ENCODE results near the gene SLC16A4.
A peak's percentile ranks its signal among the peaks of the same experiment; 100 is the strongest.
"Not testable (repeated sequence)": the region's sequence is repeated elsewhere in the genome, so short reads cannot be mapped to it uniquely, and the experiment has no call there.

SLC16A4 gene

GRCh38 chr1:110411173-110411735 is 20.4 kb upstream of the SLC16A4 start:
- Histone ChIP-seq H3K27ac (ENCODE audit: insufficient read depth in 1 of 2, low read depth in 1 of 2, low read length in 2 of 2, poor library complexity in 1 of 2, severe bottlenecking in 2 of 2) (no peak overlapping the region), H3K36me3 (ENCODE audit: control insufficient read depth in 4 of 4, insufficient read depth in 4 of 4, low read length in 3 of 4) (peaks cover 0 to 4% (median 0%) of the 10 kb centered on the region in 4 experiments), H3K9me3 (ENCODE audit: control extremely low read depth in 1 of 5, control insufficient read depth in 4 of 5, insufficient read depth in 2 of 5, low read depth in 1 of 5, low read length in 4 of 5) (no peaks in the 10 kb centered on the region), H3K4me1 (ENCODE audit: control extremely low read depth in 1 of 4, control insufficient read depth in 4 of 4, insufficient read depth in 4 of 4, low read length in 3 of 4) (peaks cover 8 to 23% (median 14%) of the 10 kb centered on the region in 4 experiments), H3K4me3 (ENCODE audit: control insufficient read depth in 1 of 7, extremely low read depth in 1 of 7, insufficient read depth in 4 of 7, low read depth in 2 of 7, low read length in 6 of 7) (no peak overlapping the region), H3K27me3 (replicated peaks in 2 of 5; ENCODE audit: control insufficient read depth in 4 of 5, insufficient read depth in 5 of 5, low read length in 4 of 5) (no peaks in the 10 kb centered on the region)
- ChIA-PET CTCF (interaction anchor here (0.8 to 19.7 kb wide), 24 partner anchors 9 to 381 kb away, joined by 3 to 494 read pairs (median 7); partner anchors contain the start of gene PROK1), POLR2A (interaction anchor here (1.0 to 1.1 kb wide), 2 partner anchors 48 to 85 kb away, joined by 3 to 4 read pairs; no protein-coding TSS in a partner anchor)
- no peak for DNase-seq
- WGBS (ENCODE audit: insufficient coverage): 79% methylated on average over 6 of the region's 7 CpGs

- Histone ChIP-seq H3K27ac (ENCODE audit: insufficient read depth in 1 of 2, low read depth in 1 of 2, low read length in 2 of 2, poor library complexity in 1 of 2, severe bottlenecking in 2 of 2) (no peak overlapping the region), H3K36me3 (ENCODE audit: control insufficient read depth in 4 of 4, insufficient read depth in 4 of 4, low read length in 3 of 4) (peaks cover 0 to 11% (median 6%) of the 10 kb centered on the region in 4 experiments), H3K4me3 (ENCODE audit: control insufficient read depth in 1 of 7, extremely low read depth in 1 of 7, insufficient read depth in 4 of 7, low read depth in 2 of 7, low read length in 6 of 7) (no peak overlapping the region), H3K4me1 (ENCODE audit: control extremely low read depth in 1 of 4, control insufficient read depth in 4 of 4, insufficient read depth in 4 of 4, low read length in 3 of 4) (peaks cover 12 to 28% (median 16%) of the 10 kb centered on the region in 4 experiments), H3K27me3 (replicated peaks in 2 of 5; ENCODE audit: control insufficient read depth in 4 of 5, insufficient read depth in 5 of 5, low read length in 4 of 5) (no peaks in the 10 kb centered on the region), H3K9me3 (ENCODE audit: control extremely low read depth in 1 of 5, control insufficient read depth in 4 of 5, insufficient read depth in 2 of 5, low read depth in 1 of 5, low read length in 4 of 5) (no peaks in the 10 kb centered on the region)
- DNase-seq: no peak
- ChIA-PET CTCF (interaction anchor here (0.7 to 19.7 kb wide), 12 partner anchors 9 to 218 kb away, joined by 3 to 494 read pairs (median 4); partner anchors contain the start of genes PROK1 and RBM15), POLR2A (no interaction called here)
- WGBS (ENCODE audit: insufficient coverage): 91% methylated on average over 6 of the region's 6 CpGs
Observed at GRCh38 chr1:110409316-110409715, 18.5 kb upstream of the SLC16A4 start.

- peaks cover 12 to 28% (median 16%) of the 10 kb centered on the region in 4 experiments for H3K4me1 ChIP-seq (ENCODE audit: control extremely low read depth in 1 of 4, control insufficient read depth in 4 of 4, insufficient read depth in 4 of 4, low read length in 3 of 4)
- H3K9me3 ChIP-seq (ENCODE audit: control extremely low read depth in 1 of 5, control insufficient read depth in 4 of 5, insufficient read depth in 2 of 5, low read depth in 1 of 5, low read length in 4 of 5): no peaks in the 10 kb centered on the region
- H3K4me3 ChIP-seq (ENCODE audit: control insufficient read depth in 1 of 7, extremely low read depth in 1 of 7, insufficient read depth in 4 of 7, low read depth in 2 of 7, low read length in 6 of 7): peak overlapping the region in 6 of 7 experiments; percentile 89 to 98 (median 94)
- H3K27me3 ChIP-seq (replicated peaks in 2 of 5; ENCODE audit: control insufficient read depth in 4 of 5, insufficient read depth in 5 of 5, low read length in 4 of 5): no peaks in the 10 kb centered on the region
- no peak for DNase-seq
- H3K27ac ChIP-seq (ENCODE audit: insufficient read depth in 1 of 2, low read depth in 1 of 2, low read length in 2 of 2, poor library complexity in 1 of 2, severe bottlenecking in 2 of 2): peak overlapping the region in 1 of 2 experiments; percentile 94
- WGBS (ENCODE audit: insufficient coverage): 82% methylated on average over 2 of the region's 8 CpGs
- POLR2A ChIA-PET: no interaction called here
- H3K36me3 ChIP-seq (ENCODE audit: control insufficient read depth in 4 of 4, insufficient read depth in 4 of 4, low read length in 3 of 4): peaks cover under 1 to 20% (median 11%) of the 10 kb centered on the region in 4 experiments
- CTCF ChIA-PET: interaction anchor here (0.8 to 19.7 kb wide), 13 partner anchors 15 to 217 kb away, joined by 3 to 494 read pairs (median 5); partner anchors contain the start of genes PROK1 and RBM15
Observed at GRCh38 chr1:110408488-110408887, 17.7 kb upstream of the SLC16A4 start.

GRCh38 chr1:110407260-110408210 is 16.7 kb upstream of the SLC16A4 start, which contains the start of gene LAMTOR5:
Gene LAMTOR5 (minus strand): TSS chr1:110407694. CDS start chr1:110407620, 74 bp downstream.
- Histone ChIP-seq H3K4me1 (ENCODE audit: control extremely low read depth in 1 of 4, control insufficient read depth in 4 of 4, insufficient read depth in 4 of 4, low read length in 3 of 4) (peaks cover 12 to 22% (median 14%) of the 10 kb centered on the region in 4 experiments), H3K36me3 (ENCODE audit: control insufficient read depth in 4 of 4, insufficient read depth in 4 of 4, low read length in 3 of 4) (peaks cover 8 to 29% (median 17%) of the 10 kb centered on the region in 4 experiments), H3K4me3 (ENCODE audit: control insufficient read depth in 1 of 7, extremely low read depth in 1 of 7, insufficient read depth in 4 of 7, low read depth in 2 of 7, low read length in 6 of 7) (peak within 1 kb of the TSS; percentile 84 to 98 (median 93)), H3K27ac (ENCODE audit: insufficient read depth in 1 of 2, low read depth in 1 of 2, low read length in 2 of 2, poor library complexity in 1 of 2, severe bottlenecking in 2 of 2) (peak within 1 kb of the TSS; percentile 89 to 94), H3K27me3 (replicated peaks in 2 of 5; ENCODE audit: control insufficient read depth in 4 of 5, insufficient read depth in 5 of 5, low read length in 4 of 5) (no peaks in the 10 kb centered on the region), H3K9me3 (ENCODE audit: control extremely low read depth in 1 of 5, control insufficient read depth in 4 of 5, insufficient read depth in 2 of 5, low read depth in 1 of 5, low read length in 4 of 5) (no peaks in the 10 kb centered on the region)
- CTCF ChIA-PET: interaction anchor here (0.8 to 19.7 kb wide), 9 partner anchors 27 to 204 kb away, joined by 3 to 494 read pairs (median 12); partner anchors contain the start of genes PROK1 and RBM15
- DNase-seq: peak; percentile 95 to 97 (median 97)
- POLR2A ChIA-PET: no interaction called here
- WGBS (ENCODE audit: insufficient coverage): under 1% methylated on average over 72 of the region's 76 CpGs

GRCh38 chr1:110406407-110406806 is 15.6 kb upstream of the SLC16A4 start:
- Histone ChIP-seq H3K36me3 (ENCODE audit: control insufficient read depth in 4 of 4, insufficient read depth in 4 of 4, low read length in 3 of 4) (peaks cover 14 to 39% (median 27%) of the 10 kb centered on the region in 4 experiments), H3K4me1 (ENCODE audit: control extremely low read depth in 1 of 4, control insufficient read depth in 4 of 4, insufficient read depth in 4 of 4, low read length in 3 of 4) (peaks cover 12 to 22% (median 14%) of the 10 kb centered on the region in 4 experiments), H3K27ac (ENCODE audit: insufficient read depth in 1 of 2, low read depth in 1 of 2, low read length in 2 of 2, poor library complexity in 1 of 2, severe bottlenecking in 2 of 2) (peak overlapping the region; percentile 89 to 94), H3K4me3 (ENCODE audit: control insufficient read depth in 1 of 7, extremely low read depth in 1 of 7, insufficient read depth in 4 of 7, low read depth in 2 of 7, low read length in 6 of 7) (peak overlapping the region in 6 of 7 experiments; percentile 89 to 98 (median 94))
- DNase-seq; POLR2A ChIA-PET; H3K27me3 ChIP-seq (replicated peaks in 2 of 5; ENCODE audit: control insufficient read depth in 4 of 5, insufficient read depth in 5 of 5, low read length in 4 of 5); H3K9me3 ChIP-seq (ENCODE audit: control extremely low read depth in 1 of 5, control insufficient read depth in 4 of 5, insufficient read depth in 2 of 5, low read depth in 1 of 5, low read length in 4 of 5): not testable (repeated sequence)
- 80% methylated on average over 1 of the region's 15 CpGs for WGBS (ENCODE audit: insufficient coverage)
- CTCF ChIA-PET: interaction anchor here (2.5 kb wide), 1 partner anchor 28 kb away, joined by 8 read pairs; no protein-coding TSS in a partner anchor

GRCh38 chr1:110404401-110404800 is 13.6 kb upstream of the SLC16A4 start:
- 91% methylated on average over 3 of the region's 4 CpGs for WGBS (ENCODE audit: insufficient coverage)
- ChIA-PET POLR2A (interaction anchor here (1.4 kb wide), 1 partner anchor 66 kb away, joined by 4 read pairs; no protein-coding TSS in a partner anchor), CTCF (interaction anchor here (1.0 to 2.7 kb wide), 2 partner anchors 21 to 56 kb away, joined by 3 to 8 read pairs; no protein-coding TSS in a partner anchor)
- H3K9me3 ChIP-seq (ENCODE audit: control extremely low read depth in 1 of 5, control insufficient read depth in 4 of 5, insufficient read depth in 2 of 5, low read depth in 1 of 5, low read length in 4 of 5): no peaks in the 10 kb centered on the region
- peaks cover 20 to 48% (median 39%) of the 10 kb centered on the region in 4 experiments for H3K36me3 ChIP-seq (ENCODE audit: control insufficient read depth in 4 of 4, insufficient read depth in 4 of 4, low read length in 3 of 4)
- H3K4me1 ChIP-seq (ENCODE audit: control extremely low read depth in 1 of 4, control insufficient read depth in 4 of 4, insufficient read depth in 4 of 4, low read length in 3 of 4): peaks cover 12 to 22% (median 14%) of the 10 kb centered on the region in 4 experiments
- no peak overlapping the region for H3K4me3 ChIP-seq (ENCODE audit: control insufficient read depth in 1 of 7, extremely low read depth in 1 of 7, insufficient read depth in 4 of 7, low read depth in 2 of 7, low read length in 6 of 7)
- no peak for DNase-seq
- H3K27me3 ChIP-seq (replicated peaks in 2 of 5; ENCODE audit: control insufficient read depth in 4 of 5, insufficient read depth in 5 of 5, low read length in 4 of 5): no peaks in the 10 kb centered on the region
- H3K27ac ChIP-seq (ENCODE audit: insufficient read depth in 1 of 2, low read depth in 1 of 2, low read length in 2 of 2, poor library complexity in 1 of 2, severe bottlenecking in 2 of 2): no peak overlapping the region

Measured in common myeloid progenitor, CD34-positive (primary cell).